ENCODE results near the gene HBP1.

DNA sequence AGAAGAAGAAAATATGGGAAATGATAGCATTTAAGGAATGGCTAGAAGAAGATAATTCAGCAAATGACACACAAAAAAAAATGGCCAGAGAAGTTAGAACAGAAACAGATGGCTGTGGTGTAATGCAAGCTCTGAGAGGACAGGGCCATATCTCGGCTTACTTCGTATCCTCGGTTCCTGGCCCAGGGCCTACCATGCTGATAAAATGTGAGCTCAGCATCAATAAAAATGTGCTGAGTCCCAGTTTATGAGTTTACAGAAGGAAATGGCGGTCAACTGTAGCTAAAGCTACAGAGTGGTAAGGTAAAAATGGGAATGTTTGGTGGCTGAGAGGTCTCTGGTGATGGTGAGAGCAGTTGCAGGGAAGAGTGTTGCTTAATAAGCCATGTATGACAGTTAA lies 40.8 kb downstream of the HBP1 start:
- TF ChIP-seq EZH2 (IDR thresholded peaks at IDR 0.05; ENCODE audit: low read depth, unreplicated experiment) (no peak), STAT1 (IDR thresholded peaks at IDR 0.05; ENCODE audit: unreplicated experiment) (no peak), POLR2AphosphoS5 (IDR thresholded peaks at IDR 0.05; ENCODE audit: low read depth) (no peak), CREB1 (CRISPR knock-in tag; IDR thresholded peaks at IDR 0.05; ENCODE audit: low read depth) (no peak)
- TF ChIP-seq, protein P1, sequence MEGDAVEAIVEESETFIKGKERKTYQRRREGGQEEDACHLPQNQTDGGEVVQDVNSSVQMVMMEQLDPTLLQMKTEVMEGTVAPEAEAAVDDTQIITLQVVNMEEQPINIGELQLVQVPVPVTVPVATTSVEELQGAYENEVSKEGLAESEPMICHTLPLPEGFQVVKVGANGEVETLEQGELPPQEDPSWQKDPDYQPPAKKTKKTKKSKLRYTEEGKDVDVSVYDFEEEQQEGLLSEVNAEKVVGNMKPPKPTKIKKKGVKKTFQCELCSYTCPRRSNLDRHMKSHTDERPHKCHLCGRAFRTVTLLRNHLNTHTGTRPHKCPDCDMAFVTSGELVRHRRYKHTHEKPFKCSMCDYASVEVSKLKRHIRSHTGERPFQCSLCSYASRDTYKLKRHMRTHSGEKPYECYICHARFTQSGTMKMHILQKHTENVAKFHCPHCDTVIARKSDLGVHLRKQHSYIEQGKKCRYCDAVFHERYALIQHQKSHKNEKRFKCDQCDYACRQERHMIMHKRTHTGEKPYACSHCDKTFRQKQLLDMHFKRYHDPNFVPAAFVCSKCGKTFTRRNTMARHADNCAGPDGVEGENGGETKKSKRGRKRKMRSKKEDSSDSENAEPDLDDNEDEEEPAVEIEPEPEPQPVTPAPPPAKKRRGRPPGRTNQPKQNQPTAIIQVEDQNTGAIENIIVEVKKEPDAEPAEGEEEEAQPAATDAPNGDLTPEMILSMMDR (conservative IDR thresholded peaks at IDR 0.05; ENCODE audit: low read depth in 2 of 2): no peak
